Measurements from ENCODE around the gene SAMD4A. TPM values are rescaled to one million over a fixed set of nuclear protein-coding genes. Genes with fewer than 3 reads are reported as not detected.

The SAMD4A gene
- total RNA-seq, 1 donor from 2014 or later, result 30.6 TPM

DNA sequence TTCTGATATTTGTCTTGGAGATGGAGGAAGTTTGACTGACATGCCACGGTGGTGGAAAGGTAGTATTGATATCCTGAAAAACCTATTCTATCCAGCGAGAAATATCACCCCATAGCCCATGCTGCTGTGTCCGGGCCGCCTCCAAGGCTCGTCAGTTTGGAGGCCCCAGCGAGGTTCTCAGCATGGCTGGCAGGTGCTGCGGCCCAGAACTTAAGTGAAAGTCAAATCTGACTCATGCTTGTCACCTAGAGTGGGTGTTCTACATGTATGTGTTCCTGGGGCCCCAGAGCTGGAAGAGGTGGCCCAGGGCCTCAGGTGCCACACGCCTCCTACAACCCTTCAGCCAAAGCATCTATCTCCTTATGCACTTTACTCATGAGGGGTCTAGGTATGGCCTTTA is 242.8 kb downstream of the SAMD4A start:
- ATAC-seq (no peak), DNase-seq (no peak)
- peaks cover 9% of the 10 kb centered on the region for H3K4me1 ChIP-seq
- H3K4me3 ChIP-seq, result no peak overlapping the region
- H3K36me3 ChIP-seq, result no peaks in the 10 kb centered on the region
- intact Hi-C loops (cut with DNase I), result no loop called here
- H3K27me3 ChIP-seq (ENCODE audit: low read depth), result no peaks in the 10 kb centered on the region
- H3K27ac ChIP-seq, result no peak overlapping the region
- TF ChIP-seq, protein P1, sequence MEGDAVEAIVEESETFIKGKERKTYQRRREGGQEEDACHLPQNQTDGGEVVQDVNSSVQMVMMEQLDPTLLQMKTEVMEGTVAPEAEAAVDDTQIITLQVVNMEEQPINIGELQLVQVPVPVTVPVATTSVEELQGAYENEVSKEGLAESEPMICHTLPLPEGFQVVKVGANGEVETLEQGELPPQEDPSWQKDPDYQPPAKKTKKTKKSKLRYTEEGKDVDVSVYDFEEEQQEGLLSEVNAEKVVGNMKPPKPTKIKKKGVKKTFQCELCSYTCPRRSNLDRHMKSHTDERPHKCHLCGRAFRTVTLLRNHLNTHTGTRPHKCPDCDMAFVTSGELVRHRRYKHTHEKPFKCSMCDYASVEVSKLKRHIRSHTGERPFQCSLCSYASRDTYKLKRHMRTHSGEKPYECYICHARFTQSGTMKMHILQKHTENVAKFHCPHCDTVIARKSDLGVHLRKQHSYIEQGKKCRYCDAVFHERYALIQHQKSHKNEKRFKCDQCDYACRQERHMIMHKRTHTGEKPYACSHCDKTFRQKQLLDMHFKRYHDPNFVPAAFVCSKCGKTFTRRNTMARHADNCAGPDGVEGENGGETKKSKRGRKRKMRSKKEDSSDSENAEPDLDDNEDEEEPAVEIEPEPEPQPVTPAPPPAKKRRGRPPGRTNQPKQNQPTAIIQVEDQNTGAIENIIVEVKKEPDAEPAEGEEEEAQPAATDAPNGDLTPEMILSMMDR (IDR thresholded peaks at IDR 0.05), result no peak
- no peaks in the 10 kb centered on the region for H3K9me3 ChIP-seq

DNA sequence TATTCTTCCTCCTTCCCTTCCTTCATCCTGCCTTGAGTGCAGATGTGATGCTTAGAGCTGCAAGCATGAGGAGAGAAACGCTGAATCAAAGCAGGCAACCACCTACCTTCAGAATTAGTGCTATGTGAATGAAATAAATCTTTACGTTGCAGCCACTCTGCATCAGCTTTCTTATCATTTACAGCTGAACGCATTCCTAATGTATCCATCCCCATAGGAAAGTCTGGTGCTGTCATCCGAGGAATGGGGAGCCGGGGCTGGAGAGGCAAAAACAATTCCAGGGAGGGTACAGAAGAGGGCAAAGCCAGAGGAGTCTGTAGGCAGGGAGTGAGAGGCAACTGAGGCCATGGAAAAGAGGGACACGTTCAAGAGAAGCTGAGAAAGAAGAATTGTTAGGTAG is 245.7 kb downstream of the SAMD4A start:
- intact Hi-C loops (cut with DNase I), result no loop called here
- DNase-seq (no peak), ATAC-seq (no peak)
- Histone ChIP-seq H3K36me3 (no peaks in the 10 kb centered on the region), H3K4me1 (no peaks in the 10 kb centered on the region), H3K4me3 (no peak overlapping the region), H3K27ac (no peak overlapping the region), H3K27me3 (ENCODE audit: low read depth) (no peaks in the 10 kb centered on the region), H3K9me3 (no peaks in the 10 kb centered on the region)
- TF ChIP-seq, protein P1 (IDR thresholded peaks at IDR 0.05), result no peak

DNA sequence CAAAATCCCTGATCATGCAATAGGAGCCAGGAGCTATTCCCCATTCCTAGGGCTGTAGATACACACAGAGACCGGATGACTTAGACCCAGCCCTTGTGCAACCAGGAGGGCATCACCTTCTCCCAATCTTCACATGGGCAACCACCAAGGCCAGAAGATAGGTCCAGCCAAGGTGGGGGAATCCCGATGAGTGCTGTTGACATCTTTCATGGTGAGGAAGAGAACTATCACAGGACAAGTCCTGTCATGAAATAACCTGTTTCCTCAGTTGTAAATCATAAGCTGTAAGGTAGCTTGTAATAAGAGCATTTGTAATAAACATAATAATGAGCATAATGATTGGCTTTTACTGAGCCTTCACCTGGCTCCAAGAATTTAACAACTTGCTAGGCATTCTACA is 246.2 kb downstream of the SAMD4A start:
- no peaks in the 10 kb centered on the region for H3K27me3 ChIP-seq (ENCODE audit: low read depth)
- H3K4me1 ChIP-seq, result no peaks in the 10 kb centered on the region
- TF ChIP-seq, protein P1 (IDR thresholded peaks at IDR 0.05), result no peak
- H3K9me3 ChIP-seq, result no peaks in the 10 kb centered on the region
- DNase-seq, result no peak
- H3K27ac ChIP-seq, result no peak overlapping the region
- no peaks in the 10 kb centered on the region for H3K36me3 ChIP-seq
- H3K4me3 ChIP-seq, result no peak overlapping the region
- no peak for ATAC-seq
- intact Hi-C loops (cut with DNase I), result no loop called here

DNA sequence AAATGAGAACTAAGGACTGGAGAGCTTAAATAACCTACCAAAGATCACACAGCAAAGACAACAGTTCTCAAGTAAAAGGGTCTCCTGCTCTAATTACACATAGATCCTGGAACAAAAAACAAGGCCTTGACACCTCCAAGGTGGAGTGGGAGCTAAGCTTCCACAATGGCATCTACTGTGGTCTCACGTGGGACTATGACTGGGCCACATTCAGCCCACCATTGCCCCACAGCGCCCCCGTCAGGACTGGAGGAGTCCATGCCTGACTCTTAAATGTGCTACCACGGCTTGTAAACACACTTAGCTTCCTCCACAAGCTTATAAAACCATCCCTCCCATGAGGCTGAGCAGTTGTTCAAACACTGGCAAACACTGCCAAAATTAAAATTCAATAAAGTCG is 247.1 kb downstream of the SAMD4A start:
- intact Hi-C loops (cut with DNase I), result no loop called here
- Histone ChIP-seq H3K4me1 (no peaks in the 10 kb centered on the region), H3K9me3 (no peaks in the 10 kb centered on the region), H3K36me3 (no peaks in the 10 kb centered on the region), H3K4me3 (no peak overlapping the region), H3K27ac (no peak overlapping the region), H3K27me3 (ENCODE audit: low read depth) (no peaks in the 10 kb centered on the region)
- TF ChIP-seq, protein P1 (IDR thresholded peaks at IDR 0.05), result no peak
- DNase-seq (no peak), ATAC-seq (no peak)

DNA sequence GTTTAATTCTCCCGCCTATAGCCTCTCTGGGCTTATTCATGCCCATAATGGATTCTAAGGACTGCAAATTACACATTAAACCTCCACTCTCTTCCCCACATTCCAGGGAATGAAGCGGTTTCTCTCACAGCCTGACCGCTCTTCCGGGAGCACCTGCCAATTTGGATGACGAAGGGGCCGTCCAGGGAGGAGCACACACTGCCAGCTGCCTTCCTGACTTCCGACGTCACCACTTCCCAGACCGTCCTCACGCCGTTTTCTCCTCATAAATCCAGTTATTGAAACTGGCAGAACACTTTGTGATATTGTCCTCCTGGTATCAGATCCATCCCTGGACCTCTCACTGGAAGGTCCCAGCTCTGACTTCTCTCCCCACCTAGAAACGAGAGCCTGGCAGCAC is 248.1 kb downstream of the SAMD4A start:
- peak; percentile 60 to 61 for ATAC-seq
- Histone ChIP-seq H3K36me3 (no peaks in the 10 kb centered on the region), H3K4me1 (no peaks in the 10 kb centered on the region), H3K9me3 (no peaks in the 10 kb centered on the region), H3K27me3 (ENCODE audit: low read depth) (no peaks in the 10 kb centered on the region), H3K27ac (no peak overlapping the region), H3K4me3 (no peak overlapping the region)
- no peak for DNase-seq
- TF ChIP-seq, protein P1 (IDR thresholded peaks at IDR 0.05), result no peak
- intact Hi-C loops (cut with DNase I), result no loop called here

DNA sequence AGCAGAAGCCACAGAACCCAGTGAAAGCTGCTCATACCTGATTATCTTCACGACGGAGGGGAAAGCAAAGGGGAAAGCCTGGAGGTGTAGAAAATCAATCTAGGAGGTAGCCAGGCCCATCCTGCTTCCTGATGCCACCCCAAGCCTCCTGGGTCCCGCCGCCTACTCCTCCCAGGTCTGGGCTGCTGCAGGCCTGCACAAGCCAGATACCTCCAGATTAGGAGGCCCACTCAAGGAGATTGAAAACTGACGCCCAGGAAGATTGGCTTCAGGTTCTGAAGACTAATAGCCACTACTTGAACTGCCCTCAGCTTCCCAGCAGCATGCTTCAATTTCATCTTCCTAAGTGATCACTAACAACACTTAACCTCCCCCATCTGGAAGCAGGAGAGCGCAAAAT is 248.6 kb downstream of the SAMD4A start:
- Histone ChIP-seq H3K9me3 (no peaks in the 10 kb centered on the region), H3K4me1 (no peaks in the 10 kb centered on the region), H3K36me3 (no peaks in the 10 kb centered on the region), H3K27ac (no peak overlapping the region), H3K27me3 (ENCODE audit: low read depth) (no peaks in the 10 kb centered on the region), H3K4me3 (no peak overlapping the region)
- intact Hi-C loops (cut with DNase I), result no loop called here
- TF ChIP-seq, protein P1 (IDR thresholded peaks at IDR 0.05), result no peak
- DNase-seq (no peak), ATAC-seq (peak in 1 of 2 donors; percentile 7)

Measured in lower lobe of right lung (tissue), 2 donors.